Osteoblast (primary cell): ENCODE results near the gene MAP4K3. TPM values are rescaled to one million over a fixed set of nuclear protein-coding genes. Genes with fewer than 3 reads are reported as not detected.

Source experiments
- DNase-seq: peaks from one replicate; pipeline ENCODE4 v3.0.0; 2011; ENCODE audit warnings: low spot score, mixed read lengths; ENCODE audit not compliant: insufficient read length; ENCODE audit errors: missing footprints
- H2AFZ ChIP-seq: 2 replicates; pipeline ENCODE4 v1.6.0; 2011; ENCODE audit warnings: mild to moderate bottlenecking, low read length
- H3K27ac ChIP-seq: 2 replicates; pipeline ENCODE4 v1.5.1; 2011; ENCODE audit warnings: mild to moderate bottlenecking, low read depth, low read length, moderate library complexity
- H3K27me3 ChIP-seq: 2 replicates; pipeline ENCODE4 v1.6.0; 2012; ENCODE audit warnings: mild to moderate bottlenecking, control low read depth, inconsistent platforms, low read length, moderate library complexity; ENCODE audit not compliant: insufficient read depth
- H3K36me3 ChIP-seq: 2 replicates; pipeline ENCODE4 v1.5.1; 2011; ENCODE audit warnings: mild to moderate bottlenecking, low read length, control low read depth, moderate library complexity; ENCODE audit not compliant: insufficient read depth
- H3K4me1 ChIP-seq: 2 replicates; pipeline ENCODE4 v1.5.1; 2011; ENCODE audit warnings: mild to moderate bottlenecking, low read length, control low read depth, moderate library complexity; ENCODE audit not compliant: insufficient read depth
- H3K4me2 ChIP-seq: 2 replicates; pipeline ENCODE4 v1.6.0; 2011; ENCODE audit warnings: mild to moderate bottlenecking, low read length; ENCODE audit not compliant: insufficient read depth
- H3K4me3 ChIP-seq: fragments of 200-600 bp; sonication (generic); 3 replicates; pipeline ENCODE4 v1.5.1; 2012; ENCODE audit warnings: mild to moderate bottlenecking, low read length, inconsistent platforms; ENCODE audit not compliant: insufficient read depth
- H3K79me2 ChIP-seq: 2 replicates; pipeline ENCODE4 v1.6.0; 2012; ENCODE audit warnings: mild to moderate bottlenecking, low read length, control low read depth, inconsistent platforms; ENCODE audit not compliant: insufficient read depth
- H3K9me3 ChIP-seq: 2 replicates; pipeline ENCODE4 v1.5.1; 2011; ENCODE audit warnings: low read depth, low read length, control low read depth
- H4K20me1 ChIP-seq: 2 replicates; pipeline ENCODE4 v1.6.0; 2012; ENCODE audit warnings: mild to moderate bottlenecking, low read length, control low read depth; ENCODE audit not compliant: insufficient read depth
- total RNA-seq: library from RNA; depleted of rRNA; stranded (reverse); fragments of >200 nt; gene quantifications from 2 replicates; pipeline ENCODE4 v1.2.3, GENCODE V29; 2012
- TF ChIP-seq, protein P1 (sequence below): IDR thresholded peaks from 2 replicates; pipeline ENCODE4 v1.5.1; 2011; ENCODE audit warnings: mild to moderate bottlenecking, low read depth, low read length, moderate library complexity; ENCODE audit errors: extremely low read depth

Gene MAP4K3
- total RNA-seq, 1 donor = 51.8 TPM

DNA sequence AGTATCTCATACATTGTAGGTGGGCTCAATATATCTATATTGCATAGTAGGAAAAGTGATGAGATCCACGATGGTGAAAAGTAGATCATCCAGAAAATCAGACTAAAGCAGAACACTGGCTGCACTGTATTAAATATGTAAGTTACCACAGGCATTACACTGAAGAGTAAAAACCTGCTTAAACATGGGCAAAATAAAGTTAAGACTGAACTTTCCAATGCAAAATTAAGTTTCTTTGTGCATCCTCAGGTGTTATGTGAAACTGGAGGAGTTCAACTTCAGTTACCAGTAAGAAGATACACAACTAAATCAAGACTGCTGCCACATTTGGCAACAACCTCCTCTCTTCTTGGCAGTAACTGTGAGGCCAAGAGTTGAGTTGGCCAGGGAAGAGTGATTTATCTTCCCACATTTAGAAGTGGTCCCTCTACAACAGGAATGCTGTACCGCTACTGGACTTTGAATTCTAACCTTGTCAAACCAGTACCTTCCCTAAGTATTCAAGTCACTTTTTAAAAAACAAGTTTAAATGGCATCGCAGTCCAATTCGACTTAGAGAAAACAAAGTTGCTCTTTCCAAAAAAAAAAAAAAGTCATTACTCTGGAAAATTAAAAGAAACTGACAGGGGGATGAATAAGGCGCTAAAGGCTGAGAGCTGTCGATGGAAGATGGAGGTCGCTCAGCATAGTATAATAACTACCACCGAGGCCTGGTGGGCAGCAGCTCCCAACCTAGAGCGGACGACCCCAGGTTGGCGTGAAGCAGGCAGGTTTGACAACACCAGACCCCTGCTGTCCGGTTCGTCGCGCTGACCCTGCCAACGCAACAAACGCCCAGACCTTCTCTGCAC is 1.1 kb downstream of the MAP4K3 start:
- peaks cover 76% of the 10 kb centered on the region for H3K79me2 ChIP-seq
- H2AFZ ChIP-seq = peak overlapping the region; percentile 21
- peaks cover 53% of the 10 kb centered on the region for H3K4me1 ChIP-seq
- DNase-seq = peak; percentile 88
- H4K20me1 ChIP-seq = peaks cover 46% of the 10 kb centered on the region
- no peaks in the 10 kb centered on the region for H3K36me3 ChIP-seq
- H3K27me3 ChIP-seq = no peaks in the 10 kb centered on the region
- H3K4me2 ChIP-seq = peak overlapping the region; percentile 95
- TF ChIP-seq, protein P1, sequence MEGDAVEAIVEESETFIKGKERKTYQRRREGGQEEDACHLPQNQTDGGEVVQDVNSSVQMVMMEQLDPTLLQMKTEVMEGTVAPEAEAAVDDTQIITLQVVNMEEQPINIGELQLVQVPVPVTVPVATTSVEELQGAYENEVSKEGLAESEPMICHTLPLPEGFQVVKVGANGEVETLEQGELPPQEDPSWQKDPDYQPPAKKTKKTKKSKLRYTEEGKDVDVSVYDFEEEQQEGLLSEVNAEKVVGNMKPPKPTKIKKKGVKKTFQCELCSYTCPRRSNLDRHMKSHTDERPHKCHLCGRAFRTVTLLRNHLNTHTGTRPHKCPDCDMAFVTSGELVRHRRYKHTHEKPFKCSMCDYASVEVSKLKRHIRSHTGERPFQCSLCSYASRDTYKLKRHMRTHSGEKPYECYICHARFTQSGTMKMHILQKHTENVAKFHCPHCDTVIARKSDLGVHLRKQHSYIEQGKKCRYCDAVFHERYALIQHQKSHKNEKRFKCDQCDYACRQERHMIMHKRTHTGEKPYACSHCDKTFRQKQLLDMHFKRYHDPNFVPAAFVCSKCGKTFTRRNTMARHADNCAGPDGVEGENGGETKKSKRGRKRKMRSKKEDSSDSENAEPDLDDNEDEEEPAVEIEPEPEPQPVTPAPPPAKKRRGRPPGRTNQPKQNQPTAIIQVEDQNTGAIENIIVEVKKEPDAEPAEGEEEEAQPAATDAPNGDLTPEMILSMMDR = no peak
- H3K4me3 ChIP-seq = peak overlapping the region; percentile 92
- H3K9me3 ChIP-seq = no peaks in the 10 kb centered on the region
- peak overlapping the region; percentile 86 for H3K27ac ChIP-seq

DNA sequence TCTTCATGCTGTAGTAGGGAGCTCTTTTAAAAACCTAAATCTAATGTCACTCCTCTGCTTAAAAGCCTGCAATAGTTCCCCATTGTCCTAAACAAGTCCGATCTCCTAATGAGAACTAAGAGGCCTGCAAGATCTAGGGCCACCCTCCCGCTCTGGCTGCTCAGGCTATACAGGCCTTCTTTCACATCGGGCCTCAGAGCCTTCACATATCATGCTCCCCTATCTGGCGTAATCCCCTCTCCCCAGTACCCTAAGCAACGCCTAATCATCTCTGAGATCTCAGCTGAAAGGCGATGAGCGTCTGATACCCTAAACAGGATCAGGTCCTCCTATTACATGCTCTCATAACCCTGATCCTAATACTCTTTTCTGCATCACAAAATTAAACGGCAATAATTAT is 1.9 kb downstream of the MAP4K3 start:
- no peak overlapping the region for H2AFZ ChIP-seq
- H3K27ac ChIP-seq = peak overlapping the region; percentile 25
- TF ChIP-seq, protein P1 = no peak
- H3K27me3 ChIP-seq = no peaks in the 10 kb centered on the region
- no peaks in the 10 kb centered on the region for H3K9me3 ChIP-seq
- DNase-seq = no peak
- H3K79me2 ChIP-seq = peaks cover 79% of the 10 kb centered on the region
- H3K4me3 ChIP-seq = peak overlapping the region; percentile 92
- H3K4me2 ChIP-seq = peak overlapping the region; percentile 95
- peaks cover 53% of the 10 kb centered on the region for H3K4me1 ChIP-seq
- no peaks in the 10 kb centered on the region for H3K36me3 ChIP-seq
- H4K20me1 ChIP-seq = peaks cover 50% of the 10 kb centered on the region

DNA sequence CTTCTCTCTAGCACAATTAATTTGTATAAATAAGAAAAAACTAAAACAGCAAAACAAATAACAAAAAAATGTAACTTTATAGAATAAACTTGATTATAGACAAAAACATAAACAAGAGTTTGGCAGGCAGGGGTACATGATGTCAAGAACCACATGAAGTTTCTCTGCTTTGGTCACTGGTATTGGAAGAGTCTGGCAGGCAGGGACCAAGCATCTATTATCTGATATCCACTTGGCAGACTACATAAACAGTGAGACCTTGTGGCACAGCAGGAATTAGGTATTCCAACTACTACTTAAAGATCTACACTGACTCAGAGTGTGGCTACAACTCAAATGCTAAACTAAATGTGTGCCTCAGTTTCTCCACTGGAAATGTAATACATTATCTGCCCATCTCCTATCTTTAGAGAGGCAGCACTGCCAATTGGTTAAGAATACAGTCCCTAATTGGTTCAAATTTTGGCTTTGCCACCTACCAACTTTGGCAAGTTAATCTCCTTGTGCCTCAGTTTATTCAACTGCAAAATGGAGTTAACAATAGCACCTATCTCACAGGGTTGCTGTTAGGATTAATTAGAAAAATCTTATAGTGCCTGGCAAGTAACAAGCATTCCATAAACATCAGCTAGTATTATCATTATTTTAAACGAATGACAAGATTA is 2.7 kb downstream of the MAP4K3 start:
- no peak for DNase-seq
- no peaks in the 10 kb centered on the region for H3K27me3 ChIP-seq
- H3K4me3 ChIP-seq = peak overlapping the region; percentile 92
- no peaks in the 10 kb centered on the region for H3K36me3 ChIP-seq
- peak overlapping the region; percentile 95 for H3K4me2 ChIP-seq
- H3K9me3 ChIP-seq = no peaks in the 10 kb centered on the region
- TF ChIP-seq, protein P1 = no peak
- H3K4me1 ChIP-seq = peaks cover 48% of the 10 kb centered on the region
- peaks cover 88% of the 10 kb centered on the region for H3K79me2 ChIP-seq
- H3K27ac ChIP-seq = no peak overlapping the region
- H4K20me1 ChIP-seq = peaks cover 50% of the 10 kb centered on the region
- no peak overlapping the region for H2AFZ ChIP-seq
